ENCODE results near the gene AVL9. TPM values are rescaled to one million over a fixed set of nuclear protein-coding genes. Genes with fewer than 3 reads are reported as not detected.

The AVL9 gene
- total RNA-seq, 1 donor from 2014 or later = 21.2 TPM

- DNase-seq (ENCODE audit: extremely low spot score, unreplicated experiment) = no peak
- Mint-ChIP-seq H3K9me3 (ENCODE audit: unreplicated experiment) (peaks cover 22% of the 10 kb centered on the region), H3K4me1 (ENCODE audit: unreplicated experiment) (peaks cover 8% of the 10 kb centered on the region), H3K27ac (ENCODE audit: unreplicated experiment) (no peak overlapping the region), H3K27me3 (ENCODE audit: unreplicated experiment) (no peaks in the 10 kb centered on the region), H3K4me3 (ENCODE audit: unreplicated experiment) (no peak overlapping the region), H3K36me3 (ENCODE audit: unreplicated experiment) (peaks cover 36% of the 10 kb centered on the region)
- no peak for TF ChIP-seq CTCF (IDR thresholded peaks at IDR 0.05)
Observed at GRCh38 chr7:32516551-32517100, 21.3 kb downstream of the AVL9 start.

GRCh38 chr7:32518534-32519140 lies 23.3 kb downstream of the AVL9 start:
- H3K36me3 Mint-ChIP-seq (ENCODE audit: unreplicated experiment) = peaks cover 40% of the 10 kb centered on the region
- no peak overlapping the region for H3K4me3 Mint-ChIP-seq (ENCODE audit: unreplicated experiment)
- no peak for TF ChIP-seq CTCF (IDR thresholded peaks at IDR 0.05)
- H3K27me3 Mint-ChIP-seq (ENCODE audit: unreplicated experiment) = no peaks in the 10 kb centered on the region
- DNase-seq (ENCODE audit: extremely low spot score, unreplicated experiment) = no peak
- H3K4me1 Mint-ChIP-seq (ENCODE audit: unreplicated experiment) = peaks cover 8% of the 10 kb centered on the region
- no peak overlapping the region for H3K27ac Mint-ChIP-seq (ENCODE audit: unreplicated experiment)
- peaks cover 22% of the 10 kb centered on the region for H3K9me3 Mint-ChIP-seq (ENCODE audit: unreplicated experiment)

- Mint-ChIP-seq H3K36me3 (ENCODE audit: unreplicated experiment) (peaks cover 36% of the 10 kb centered on the region), H3K9me3 (ENCODE audit: unreplicated experiment) (peaks cover 22% of the 10 kb centered on the region), H3K4me3 (ENCODE audit: unreplicated experiment) (no peak overlapping the region), H3K4me1 (ENCODE audit: unreplicated experiment) (peaks cover 8% of the 10 kb centered on the region), H3K27ac (ENCODE audit: unreplicated experiment) (no peak overlapping the region), H3K27me3 (ENCODE audit: unreplicated experiment) (no peaks in the 10 kb centered on the region)
- no peak for TF ChIP-seq CTCF (IDR thresholded peaks at IDR 0.05)
- DNase-seq (ENCODE audit: extremely low spot score, unreplicated experiment) = no peak
Observed at GRCh38 chr7:32519763-32520162, 24.5 kb downstream of the AVL9 start.

GRCh38 chr7:32522746-32523530 lies 27.6 kb downstream of the AVL9 start:
- TF ChIP-seq CTCF (IDR thresholded peaks at IDR 0.05) = no peak
- H3K9me3 Mint-ChIP-seq (ENCODE audit: unreplicated experiment) = peaks cover 16% of the 10 kb centered on the region
- no peak overlapping the region for H3K27ac Mint-ChIP-seq (ENCODE audit: unreplicated experiment)
- H3K27me3 Mint-ChIP-seq (ENCODE audit: unreplicated experiment) = no peaks in the 10 kb centered on the region
- no peak overlapping the region for H3K4me3 Mint-ChIP-seq (ENCODE audit: unreplicated experiment)
- no peak for DNase-seq (ENCODE audit: extremely low spot score, unreplicated experiment)
- H3K36me3 Mint-ChIP-seq (ENCODE audit: unreplicated experiment) = peaks cover 19% of the 10 kb centered on the region
- H3K4me1 Mint-ChIP-seq (ENCODE audit: unreplicated experiment) = no peaks in the 10 kb centered on the region

- H3K36me3 Mint-ChIP-seq (ENCODE audit: unreplicated experiment) = peaks cover 20% of the 10 kb centered on the region
Observed at GRCh38 chr7:32524631-32525030, 29.3 kb downstream of the AVL9 start.

More at GRCh38 chr7:32524631-32525030, 29.3 kb downstream of the AVL9 start:
- H3K27ac Mint-ChIP-seq (ENCODE audit: unreplicated experiment) = no peak overlapping the region
- no peaks in the 10 kb centered on the region for H3K4me1 Mint-ChIP-seq (ENCODE audit: unreplicated experiment)
- TF ChIP-seq CTCF (IDR thresholded peaks at IDR 0.05) = no peak
- DNase-seq (ENCODE audit: extremely low spot score, unreplicated experiment) = no peak
- no peak overlapping the region for H3K4me3 Mint-ChIP-seq (ENCODE audit: unreplicated experiment)
- no peaks in the 10 kb centered on the region for H3K27me3 Mint-ChIP-seq (ENCODE audit: unreplicated experiment)
- peaks cover 16% of the 10 kb centered on the region for H3K9me3 Mint-ChIP-seq (ENCODE audit: unreplicated experiment)
